ENCODE results near the gene NT5DC4. TPM values are rescaled to one million over a fixed set of nuclear protein-coding genes. Genes with fewer than 3 reads are reported as not detected.

NT5DC4 gene
- polyA plus RNA-seq, 1 of the 3 experiments (the other 2 are of a cell fraction) = not detected

- Histone ChIP-seq H3K4me2 (no peak overlapping the region), H3K79me2 (ENCODE audit: insufficient read depth) (no peaks in the 10 kb centered on the region), H3F3A (replicated peaks; ENCODE audit: insufficient read depth) (peaks cover 5% of the 10 kb centered on the region), H3K9me2 (no peaks in the 10 kb centered on the region), H3K4me1 (ENCODE audit: control insufficient read depth in 1 of 2, insufficient read depth in 2 of 2, low read depth in 1 of 2, low read length in 1 of 2) (no peaks in the 10 kb centered on the region), H3K4me3 (ENCODE audit: low read depth in 2 of 2, low read length in 1 of 2) (no peak overlapping the region), H4K20me1 (ENCODE audit: insufficient read depth) (no peaks in the 10 kb centered on the region), H3K9ac (no peak overlapping the region), H3K36me3 (replicated peaks in 1 of 2; ENCODE audit: control insufficient read depth in 1 of 2, insufficient read depth in 2 of 2, low read length in 1 of 2) (no peaks in the 10 kb centered on the region), H2AFZ (ENCODE audit: low read depth) (no peak overlapping the region), H3K27ac (ENCODE audit: low read depth in 2 of 2, low read length in 1 of 2) (no peak overlapping the region), H3K27me3 (ENCODE audit: insufficient read depth) (no peaks in the 10 kb centered on the region), H3K9me3 (no peaks in the 10 kb centered on the region)
- ChIA-PET POLR2A (no interaction called here), CTCF (interaction anchor here (2.3 to 3.6 kb wide), 2 partner anchors 11 to 13 kb away, joined by 5 to 14 read pairs; no protein-coding TSS in a partner anchor)
- 97% methylated on average over 5 of the region's 5 CpGs for WGBS (ENCODE audit: low lambda C conversion rate)
- no peak for DNase-seq
- TF ChIP-seq IRF3 (IDR thresholded peaks at IDR 0.05; ENCODE audit: low read depth, low read length) (no peak), ELF1 (IDR thresholded peaks at IDR 0.05) (no peak), GATA2 (CRISPR knock-in tag; IDR thresholded peaks at IDR 0.05) (no peak), PBX3 (IDR thresholded peaks at IDR 0.05) (no peak), NFIC (IDR thresholded peaks at IDR 0.05; ENCODE audit: borderline replicate concordance) (no peak), USF1 (IDR thresholded peaks at IDR 0.05; ENCODE audit: borderline replicate concordance, low read depth) (no peak), CTCF (IDR thresholded peaks at IDR 0.05) (no peak), NRF1 (IDR thresholded peaks at IDR 0.05; ENCODE audit: low read depth, low read length) (no peak), TEAD4 (IDR thresholded peaks at IDR 0.05; ENCODE audit: borderline replicate concordance, insufficient read depth) (no peak), SMC3 (IDR thresholded peaks at IDR 0.05; ENCODE audit: low read depth, low read length) (no peak), REST (IDR thresholded peaks at IDR 0.05; ENCODE audit: low read depth, low read length) (no peak), TAF1 (IDR thresholded peaks at IDR 0.05; ENCODE audit: borderline replicate concordance, low read depth, low read length) (no peak), MAX (IDR thresholded peaks at IDR 0.05; ENCODE audit: low read depth) (no peak), FOXJ3 (CRISPR knock-in tag; IDR thresholded peaks at IDR 0.05) (no peak), USF2 (IDR thresholded peaks at IDR 0.05; ENCODE audit: borderline replicate concordance, low read depth, low read length) (no peak), EZH2phosphoT487 (IDR thresholded peaks at IDR 0.05; ENCODE audit: borderline replicate concordance, low read depth) (no peak)
These were observed 40.1 kb upstream of the NT5DC4 start for GRCh38 chr2:112680666-112681101.
